ENCODE results near the gene KLC1.

KLC1 gene

GRCh38 chr14:103716899-103717411, 87.9 kb downstream of the KLC1 start:
- Histone ChIP-seq H3K36me3 (ENCODE audit: control insufficient read depth, insufficient read depth, low read length, severe bottlenecking) (no peaks in the 10 kb centered on the region), H3K27me3 (replicated peaks; ENCODE audit: control insufficient read depth, insufficient read depth, low read length) (no peaks in the 10 kb centered on the region), H3K4me3 (ENCODE audit: low read length) (peak overlapping the region; percentile 84), H3K9me3 (ENCODE audit: control insufficient read depth, low read length) (no peaks in the 10 kb centered on the region), H3K9ac (ENCODE audit: low read length) (peak overlapping the region; percentile 83), H3K4me1 (ENCODE audit: control insufficient read depth, insufficient read depth, low read length) (peaks cover 25% of the 10 kb centered on the region)
- DNase-seq (ENCODE audit: low read depth) = no peak

GRCh38 chr14:103718572-103718971, 89.6 kb downstream of the KLC1 start:
- H3K9me3 ChIP-seq (ENCODE audit: control insufficient read depth, low read length) = no peaks in the 10 kb centered on the region
- no peaks in the 10 kb centered on the region for H3K36me3 ChIP-seq (ENCODE audit: control insufficient read depth, insufficient read depth, low read length, severe bottlenecking)
- H3K4me1 ChIP-seq (ENCODE audit: control insufficient read depth, insufficient read depth, low read length) = peaks cover 33% of the 10 kb centered on the region
- no peaks in the 10 kb centered on the region for H3K27me3 ChIP-seq (replicated peaks; ENCODE audit: control insufficient read depth, insufficient read depth, low read length)
- no peak overlapping the region for H3K9ac ChIP-seq (ENCODE audit: low read length)
- H3K4me3 ChIP-seq (ENCODE audit: low read length) = no peak overlapping the region
- DNase-seq (ENCODE audit: low read depth) = no peak

GRCh38 chr14:103719751-103720150, 90.7 kb downstream of the KLC1 start:
- no peaks in the 10 kb centered on the region for H3K9me3 ChIP-seq (ENCODE audit: control insufficient read depth, low read length)
- peaks cover 41% of the 10 kb centered on the region for H3K4me1 ChIP-seq (ENCODE audit: control insufficient read depth, insufficient read depth, low read length)
- no peak overlapping the region for H3K9ac ChIP-seq (ENCODE audit: low read length)
- DNase-seq (ENCODE audit: low read depth) = no peak
- no peak overlapping the region for H3K4me3 ChIP-seq (ENCODE audit: low read length)
- H3K36me3 ChIP-seq (ENCODE audit: control insufficient read depth, insufficient read depth, low read length, severe bottlenecking) = no peaks in the 10 kb centered on the region
- H3K27me3 ChIP-seq (replicated peaks; ENCODE audit: control insufficient read depth, insufficient read depth, low read length) = no peaks in the 10 kb centered on the region

GRCh38 chr14:103721334-103722120, 92.5 kb downstream of the KLC1 start:
- no peak for DNase-seq (ENCODE audit: low read depth)

GRCh38 chr14:103723748-103724081, 94.7 kb downstream of the KLC1 start:
- Histone ChIP-seq H3K9me3 (ENCODE audit: control insufficient read depth, low read length) (no peaks in the 10 kb centered on the region), H3K4me3 (ENCODE audit: low read length) (no peak overlapping the region), H3K4me1 (ENCODE audit: control insufficient read depth, insufficient read depth, low read length) (peaks cover 23% of the 10 kb centered on the region), H3K27me3 (replicated peaks; ENCODE audit: control insufficient read depth, insufficient read depth, low read length) (no peaks in the 10 kb centered on the region), H3K36me3 (ENCODE audit: control insufficient read depth, insufficient read depth, low read length, severe bottlenecking) (peaks cover 16% of the 10 kb centered on the region), H3K9ac (ENCODE audit: low read length) (peak overlapping the region; percentile 25)
- no peak for DNase-seq (ENCODE audit: low read depth)

More at GRCh38 chr14:103721334-103722120, 92.5 kb downstream of the KLC1 start:
- Histone ChIP-seq H3K9ac (ENCODE audit: low read length) (no peak overlapping the region), H3K4me1 (ENCODE audit: control insufficient read depth, insufficient read depth, low read length) (peaks cover 39% of the 10 kb centered on the region), H3K27me3 (replicated peaks; ENCODE audit: control insufficient read depth, insufficient read depth, low read length) (no peaks in the 10 kb centered on the region), H3K36me3 (ENCODE audit: control insufficient read depth, insufficient read depth, low read length, severe bottlenecking) (peaks cover 5% of the 10 kb centered on the region), H3K9me3 (ENCODE audit: control insufficient read depth, low read length) (no peaks in the 10 kb centered on the region), H3K4me3 (ENCODE audit: low read length) (no peak overlapping the region)

- DNase-seq (ENCODE audit: low read depth) = no peak
- H3K9ac ChIP-seq (ENCODE audit: low read length) = no peak overlapping the region
- peaks cover 20% of the 10 kb centered on the region for H3K36me3 ChIP-seq (ENCODE audit: control insufficient read depth, insufficient read depth, low read length, severe bottlenecking)
- H3K27me3 ChIP-seq (replicated peaks; ENCODE audit: control insufficient read depth, insufficient read depth, low read length) = no peaks in the 10 kb centered on the region
- no peak overlapping the region for H3K4me3 ChIP-seq (ENCODE audit: low read length)
- H3K9me3 ChIP-seq (ENCODE audit: control insufficient read depth, low read length) = no peaks in the 10 kb centered on the region
- H3K4me1 ChIP-seq (ENCODE audit: control insufficient read depth, insufficient read depth, low read length) = peaks cover 20% of the 10 kb centered on the region
Measured at GRCh38 chr14:103724116-103724515, 95.1 kb downstream of the KLC1 start.

- Histone ChIP-seq H3K9me3 (ENCODE audit: control insufficient read depth, low read length) (no peaks in the 10 kb centered on the region), H3K27me3 (replicated peaks; ENCODE audit: control insufficient read depth, insufficient read depth, low read length) (no peaks in the 10 kb centered on the region), H3K4me1 (ENCODE audit: control insufficient read depth, insufficient read depth, low read length) (peaks cover 20% of the 10 kb centered on the region), H3K9ac (ENCODE audit: low read length) (no peak overlapping the region), H3K4me3 (ENCODE audit: low read length) (no peak overlapping the region), H3K36me3 (ENCODE audit: control insufficient read depth, insufficient read depth, low read length, severe bottlenecking) (peaks cover 30% of the 10 kb centered on the region)
- DNase-seq (ENCODE audit: low read depth) = no peak
Measured at GRCh38 chr14:103725001-103725682, 96.1 kb downstream of the KLC1 start.

GRCh38 chr14:103725739-103726395, 96.9 kb downstream of the KLC1 start:
- H3K9me3 ChIP-seq (ENCODE audit: control insufficient read depth, low read length) = no peaks in the 10 kb centered on the region
- peaks cover 37% of the 10 kb centered on the region for H3K36me3 ChIP-seq (ENCODE audit: control insufficient read depth, insufficient read depth, low read length, severe bottlenecking)
- no peak overlapping the region for H3K4me3 ChIP-seq (ENCODE audit: low read length)
- no peaks in the 10 kb centered on the region for H3K27me3 ChIP-seq (replicated peaks; ENCODE audit: control insufficient read depth, insufficient read depth, low read length)
- H3K9ac ChIP-seq (ENCODE audit: low read length) = no peak overlapping the region
- peaks cover 20% of the 10 kb centered on the region for H3K4me1 ChIP-seq (ENCODE audit: control insufficient read depth, insufficient read depth, low read length)
- DNase-seq (ENCODE audit: low read depth) = no peak

GRCh38 chr14:103726474-103726873, 97.5 kb downstream of the KLC1 start:
- H3K36me3 ChIP-seq (ENCODE audit: control insufficient read depth, insufficient read depth, low read length, severe bottlenecking) = peaks cover 38% of the 10 kb centered on the region
- H3K4me1 ChIP-seq (ENCODE audit: control insufficient read depth, insufficient read depth, low read length) = peaks cover 20% of the 10 kb centered on the region
- H3K4me3 ChIP-seq (ENCODE audit: low read length) = no peak overlapping the region
- no peaks in the 10 kb centered on the region for H3K27me3 ChIP-seq (replicated peaks; ENCODE audit: control insufficient read depth, insufficient read depth, low read length)
- DNase-seq (ENCODE audit: low read depth) = no peak
- no peak overlapping the region for H3K9ac ChIP-seq (ENCODE audit: low read length)
- H3K9me3 ChIP-seq (ENCODE audit: control insufficient read depth, low read length) = no peaks in the 10 kb centered on the region

GRCh38 chr14:103727313-103727980, 98.4 kb downstream of the KLC1 start:
- Histone ChIP-seq H3K27me3 (replicated peaks; ENCODE audit: control insufficient read depth, insufficient read depth, low read length) (no peaks in the 10 kb centered on the region), H3K36me3 (ENCODE audit: control insufficient read depth, insufficient read depth, low read length, severe bottlenecking) (peaks cover 45% of the 10 kb centered on the region), H3K4me3 (ENCODE audit: low read length) (no peak overlapping the region), H3K9ac (ENCODE audit: low read length) (no peak overlapping the region), H3K4me1 (ENCODE audit: control insufficient read depth, insufficient read depth, low read length) (peaks cover 20% of the 10 kb centered on the region), H3K9me3 (ENCODE audit: control insufficient read depth, low read length) (no peaks in the 10 kb centered on the region)
- no peak for DNase-seq (ENCODE audit: low read depth)

GRCh38 chr14:103728141-103728540, 99.1 kb downstream of the KLC1 start:
- H3K4me3 ChIP-seq (ENCODE audit: low read length) = no peak overlapping the region
- no peaks in the 10 kb centered on the region for H3K9me3 ChIP-seq (ENCODE audit: control insufficient read depth, low read length)
- no peak for DNase-seq (ENCODE audit: low read depth)

More at GRCh38 chr14:103728141-103728540, 99.1 kb downstream of the KLC1 start:
- Histone ChIP-seq H3K36me3 (ENCODE audit: control insufficient read depth, insufficient read depth, low read length, severe bottlenecking) (peaks cover 51% of the 10 kb centered on the region), H3K9ac (ENCODE audit: low read length) (no peak overlapping the region), H3K4me1 (ENCODE audit: control insufficient read depth, insufficient read depth, low read length) (peaks cover 16% of the 10 kb centered on the region), H3K27me3 (replicated peaks; ENCODE audit: control insufficient read depth, insufficient read depth, low read length) (no peaks in the 10 kb centered on the region)

Measured in adipocyte (in vitro differentiated cells).